ENCODE results near the gene ADAMTSL3.

DNA sequence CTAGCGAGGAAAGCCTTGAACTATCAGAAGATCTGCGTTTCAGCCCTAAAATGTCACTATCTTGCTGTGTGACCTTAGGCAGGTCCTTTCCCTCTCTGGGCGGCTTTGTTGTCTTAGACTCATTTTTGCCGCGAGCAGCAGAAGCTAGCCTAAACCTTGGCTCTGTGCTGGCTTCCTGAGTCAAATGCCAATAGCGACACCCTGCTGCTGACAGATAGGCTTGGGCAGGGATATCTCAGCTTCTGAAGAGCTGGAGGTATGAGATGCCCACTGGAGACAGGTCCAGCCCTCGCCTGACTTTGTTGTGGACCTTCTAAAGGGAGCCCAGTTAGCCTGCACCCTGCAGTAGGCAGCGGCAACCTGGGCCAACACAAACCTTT lies 1.3 kb downstream of the ADAMTSL3 start:
- TF ChIP-seq TAF1 (IDR thresholded peaks at IDR 0.05; ENCODE audit: borderline replicate concordance, insufficient read depth, low read length) (no peak), POLR2AphosphoS5 (IDR thresholded peaks at IDR 0.05; ENCODE audit: low read depth, low read length) (no peak), FOXP2 (optimal IDR thresholded peaks at IDR 0.05; ENCODE audit: borderline replicate concordance, extremely low read depth, extremely low read length, insufficient read depth) (no peak)

Data from PFSK-1 (cell line).